RCC 7860 (cell line): ENCODE results near the gene FBXL14.

Experiments used
- DNase-seq: peaks from one replicate; pipeline ENCODE4 v3.0.0-alpha.2; 2015; ENCODE audit warnings: low spot score
- FAIRE-seq: peaks from 2 replicates; lab custom pipeline; 2012; peaks lifted over from hg19 to GRCh38; lab: Jason Lieb, UNC

FBXL14 gene

GRCh38 chr12:1517734-1518525 lies 76.5 kb downstream of the FBXL14 start:
- DNase-seq (no peak), FAIRE-seq (no peak)

GRCh38 chr12:1517007-1517406 lies 77.4 kb downstream of the FBXL14 start:
- DNase-seq, result peak; percentile 12
- no peak for FAIRE-seq
